Muscle layer of colon (tissue), 2 donors: ENCODE measurements around the gene ELOVL4.

ENCODE experiments used
- H3K27ac ChIP-seq: one replicate; pipeline ENCODE4 v1.7.0; 2013; ENCODE audit warnings: low read depth, mild to moderate bottlenecking, low read length, moderate library complexity
- H3K27me3 ChIP-seq, 2 donors: one replicate each; pipeline ENCODE4 v1.7.0; 2013; ENCODE audit warnings: low read length in 2 of 2, mild to moderate bottlenecking in 2 of 2; ENCODE audit not compliant: insufficient read depth in 2 of 2, control insufficient read depth in 1 of 2
- H3K36me3 ChIP-seq: one replicate; pipeline ENCODE4 v1.7.0; 2013; ENCODE audit warnings: mild to moderate bottlenecking, low read length; ENCODE audit not compliant: insufficient read depth
- H3K4me1 ChIP-seq: one replicate; pipeline ENCODE4 v1.7.0; 2013; ENCODE audit warnings: mild to moderate bottlenecking, low read length; ENCODE audit not compliant: insufficient read depth
- H3K4me3 ChIP-seq, 2 donors: one replicate each; pipeline ENCODE4 v1.7.0; 2013; ENCODE audit warnings: low read length in 2 of 2, low read depth in 1 of 2, mild to moderate bottlenecking in 1 of 2, moderate library complexity in 1 of 2
- H3K9ac ChIP-seq: one replicate; pipeline ENCODE4 v1.7.0; 2013; ENCODE audit warnings: low read length
- H3K9me3 ChIP-seq: one replicate; pipeline ENCODE4 v1.7.0; 2013; ENCODE audit warnings: mild to moderate bottlenecking, low read length
- donor health status: abdominal sarcoma.
- donor health status: Adenocarcinoma of cecum.

Gene ELOVL4

GRCh38 chr6:79909517-79909916 is 37.8 kb downstream of the ELOVL4 start:
- H3K4me3 ChIP-seq = no peak overlapping the region
- no peaks in the 10 kb centered on the region for H3K4me1 ChIP-seq
- H3K9ac ChIP-seq = no peak overlapping the region

GRCh38 chr6:79902046-79902445 is 45.3 kb downstream of the ELOVL4 start:
- Histone ChIP-seq H3K9ac (no peak overlapping the region), H3K9me3 (no peaks in the 10 kb centered on the region), H3K27me3 (no peaks in the 10 kb centered on the region), H3K36me3 (no peaks in the 10 kb centered on the region), H3K27ac (no peak overlapping the region), H3K4me3 (no peak overlapping the region), H3K4me1 (no peaks in the 10 kb centered on the region)

More at GRCh38 chr6:79909517-79909916, 37.8 kb downstream of the ELOVL4 start:
- H3K27ac ChIP-seq = no peak overlapping the region
- no peaks in the 10 kb centered on the region for H3K36me3 ChIP-seq
- H3K9me3 ChIP-seq = no peaks in the 10 kb centered on the region
- H3K27me3 ChIP-seq = no peaks in the 10 kb centered on the region

GRCh38 chr6:79898076-79898475 is 49.3 kb downstream of the ELOVL4 start:
- H3K9me3 ChIP-seq = no peaks in the 10 kb centered on the region
- no peaks in the 10 kb centered on the region for H3K36me3 ChIP-seq
- H3K27ac ChIP-seq = no peak overlapping the region
- H3K4me3 ChIP-seq = no peak overlapping the region
- no peaks in the 10 kb centered on the region for H3K4me1 ChIP-seq
- no peaks in the 10 kb centered on the region for H3K27me3 ChIP-seq
- no peak overlapping the region for H3K9ac ChIP-seq

DNA sequence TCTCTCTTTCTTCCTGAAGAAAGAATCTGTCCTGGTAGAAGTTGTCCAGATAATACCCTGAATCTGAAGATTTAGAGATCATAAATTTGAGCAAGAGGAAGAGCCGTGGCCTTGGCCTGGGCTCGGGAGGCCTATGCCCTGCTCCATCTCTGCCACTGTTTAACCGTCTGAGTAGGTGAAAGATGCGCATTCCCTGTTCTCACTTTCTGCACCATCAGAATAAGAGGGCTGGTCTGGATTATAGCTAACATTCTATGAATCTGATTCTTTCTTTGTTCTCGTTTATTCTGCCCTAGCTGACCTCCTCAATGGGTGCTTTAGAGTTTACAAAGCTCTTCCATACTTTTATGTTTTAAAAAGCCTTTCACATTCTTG is 51.3 kb downstream of the ELOVL4 start:
- Histone ChIP-seq H3K9ac (no peak overlapping the region), H3K9me3 (no peaks in the 10 kb centered on the region), H3K4me1 (no peaks in the 10 kb centered on the region), H3K27me3 (no peaks in the 10 kb centered on the region), H3K27ac (no peak overlapping the region), H3K4me3 (no peak overlapping the region), H3K36me3 (no peaks in the 10 kb centered on the region)

DNA sequence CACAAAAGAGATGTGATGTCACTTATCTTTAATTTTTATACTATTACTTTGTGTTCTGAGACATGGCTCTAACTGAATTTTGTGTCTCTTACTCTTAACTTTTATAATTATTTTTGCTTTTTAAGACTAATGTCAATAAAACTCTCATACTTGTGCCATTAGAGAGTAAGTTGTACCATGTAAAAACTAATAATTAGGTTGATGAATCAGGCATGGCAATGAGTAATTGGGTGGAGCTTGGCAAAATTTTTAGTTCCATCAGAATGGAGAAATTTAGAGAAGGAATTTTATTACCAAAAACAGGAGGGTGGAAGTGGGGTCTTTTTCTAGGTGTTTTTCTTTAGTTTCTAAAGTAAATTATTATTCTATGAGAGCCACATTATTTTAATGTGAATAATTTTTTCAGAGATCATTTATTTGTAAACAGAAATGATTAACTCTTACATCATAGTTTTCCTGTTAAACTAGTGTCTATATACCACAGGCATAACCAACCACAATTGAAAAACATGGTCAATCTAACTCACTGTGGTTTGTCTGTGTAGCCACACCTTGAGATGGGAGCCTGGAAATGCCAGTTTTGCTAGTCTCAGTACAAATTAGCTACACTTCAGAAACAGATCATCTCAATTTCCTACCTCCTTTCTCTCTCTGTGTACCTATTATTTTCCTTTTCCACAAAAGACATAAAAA is 51.8 kb downstream of the ELOVL4 start:
- no peak overlapping the region for H3K4me3 ChIP-seq
- no peaks in the 10 kb centered on the region for H3K36me3 ChIP-seq
- H3K9ac ChIP-seq = no peak overlapping the region
- H3K4me1 ChIP-seq = no peaks in the 10 kb centered on the region
- H3K27me3 ChIP-seq = no peaks in the 10 kb centered on the region
- no peaks in the 10 kb centered on the region for H3K9me3 ChIP-seq
- H3K27ac ChIP-seq = no peak overlapping the region

- Histone ChIP-seq H3K4me1 (no peaks in the 10 kb centered on the region), H3K9me3 (no peaks in the 10 kb centered on the region), H3K36me3 (no peaks in the 10 kb centered on the region), H3K4me3 (no peak overlapping the region), H3K27ac (no peak overlapping the region), H3K9ac (no peak overlapping the region), H3K27me3 (no peaks in the 10 kb centered on the region)
Observed at GRCh38 chr6:79894939-79895338, 52.4 kb downstream of the ELOVL4 start.

- H3K27ac ChIP-seq = no peak overlapping the region
- no peaks in the 10 kb centered on the region for H3K36me3 ChIP-seq
- no peaks in the 10 kb centered on the region for H3K9me3 ChIP-seq
- H3K9ac ChIP-seq = no peak overlapping the region
- H3K4me1 ChIP-seq = no peaks in the 10 kb centered on the region
- H3K4me3 ChIP-seq = no peak overlapping the region
- H3K27me3 ChIP-seq = no peaks in the 10 kb centered on the region
Observed at GRCh38 chr6:79888587-79888986, 58.8 kb downstream of the ELOVL4 start.

DNA sequence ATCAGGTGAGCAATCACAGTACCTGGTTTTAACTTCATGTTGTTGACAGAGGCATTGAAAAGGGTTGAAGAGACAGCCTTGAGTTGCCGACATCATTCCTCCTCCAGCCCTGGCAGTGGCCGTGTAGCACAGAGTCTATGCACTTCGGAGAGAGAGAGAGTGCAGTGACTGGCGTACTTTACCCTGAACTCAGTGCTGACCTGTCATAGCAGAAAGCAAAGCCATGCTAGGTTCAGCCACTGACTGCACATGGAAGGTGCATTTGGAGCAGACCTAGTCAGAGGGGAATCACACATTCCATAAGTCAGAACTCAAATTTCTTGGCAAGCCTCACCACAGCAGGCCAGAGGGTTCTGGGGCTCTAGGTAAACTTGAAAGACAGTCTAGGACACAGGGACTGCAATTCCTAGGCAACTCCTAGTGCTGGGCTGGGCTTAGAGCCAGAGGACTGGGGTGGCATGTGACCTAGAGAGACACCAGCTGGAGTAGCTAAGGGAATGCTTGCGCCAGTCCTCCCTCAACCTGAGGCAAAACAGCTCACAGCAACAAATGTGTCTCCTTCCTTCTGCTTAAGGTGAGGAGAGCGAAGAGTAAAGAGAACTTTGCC is 69.1 kb downstream of the ELOVL4 start:
- H3K36me3 ChIP-seq = no peaks in the 10 kb centered on the region
- H3K27me3 ChIP-seq = no peaks in the 10 kb centered on the region
- no peak overlapping the region for H3K27ac ChIP-seq
- H3K4me1 ChIP-seq = no peaks in the 10 kb centered on the region
- H3K9me3 ChIP-seq = no peaks in the 10 kb centered on the region
- H3K4me3 ChIP-seq = no peak overlapping the region
- no peak overlapping the region for H3K9ac ChIP-seq

DNA sequence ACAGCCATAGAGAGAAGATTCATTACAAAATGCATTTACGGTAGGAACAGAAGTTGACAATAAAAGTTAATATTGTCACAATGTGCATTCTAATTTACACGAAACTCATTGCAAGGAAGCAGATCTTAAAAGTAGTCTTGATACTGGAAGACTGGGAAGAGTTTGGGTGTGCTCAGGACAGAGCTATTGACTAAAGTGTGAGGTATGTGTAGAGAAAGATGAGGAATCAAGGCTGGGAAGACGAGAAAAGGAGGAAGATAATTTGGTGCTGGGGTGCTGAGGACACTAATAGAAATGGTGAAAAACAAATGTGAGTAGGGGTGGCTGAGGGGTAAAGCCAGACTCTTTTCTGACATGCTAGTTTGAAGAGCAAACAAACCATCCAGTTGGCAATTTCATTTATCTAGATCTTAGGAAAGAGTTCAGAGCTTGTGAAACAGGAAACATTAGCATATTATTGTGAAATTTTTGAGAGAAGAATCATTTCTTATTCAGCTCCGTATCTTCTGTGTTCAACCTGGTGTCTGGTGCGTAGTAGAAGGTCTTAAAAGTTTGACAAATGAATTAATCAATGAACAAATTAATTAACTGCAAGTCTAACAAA is 72.7 kb downstream of the ELOVL4 start:
- H3K27me3 ChIP-seq = no peaks in the 10 kb centered on the region
- H3K4me1 ChIP-seq = no peaks in the 10 kb centered on the region
- H3K9me3 ChIP-seq = no peaks in the 10 kb centered on the region
- no peak overlapping the region for H3K27ac ChIP-seq
- H3K4me3 ChIP-seq = no peak overlapping the region
- H3K9ac ChIP-seq = no peak overlapping the region
- no peaks in the 10 kb centered on the region for H3K36me3 ChIP-seq

DNA sequence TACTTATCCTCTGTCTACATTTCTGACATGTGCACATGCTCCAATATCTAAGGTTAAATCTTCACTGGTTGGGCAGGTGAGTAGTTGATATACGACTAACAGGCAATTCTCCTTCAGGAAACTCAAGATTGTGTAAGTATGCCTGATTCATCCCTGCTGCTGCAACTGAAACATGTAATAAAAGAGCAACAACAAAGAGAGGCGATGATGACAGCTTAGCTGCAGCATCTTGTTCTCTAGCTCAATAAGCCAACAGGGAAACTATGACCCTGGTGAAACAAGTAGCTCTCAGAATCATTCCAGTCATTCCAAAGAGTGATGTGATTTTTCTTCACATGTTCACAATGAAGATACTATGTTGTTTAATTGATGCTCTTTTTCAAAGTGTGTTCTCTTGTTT is 74.4 kb downstream of the ELOVL4 start:
- Histone ChIP-seq H3K9me3 (no peaks in the 10 kb centered on the region), H3K4me3 (no peak overlapping the region), H3K27ac (no peak overlapping the region), H3K36me3 (no peaks in the 10 kb centered on the region), H3K27me3 (no peaks in the 10 kb centered on the region), H3K9ac (no peak overlapping the region), H3K4me1 (peaks cover 4% of the 10 kb centered on the region)

DNA sequence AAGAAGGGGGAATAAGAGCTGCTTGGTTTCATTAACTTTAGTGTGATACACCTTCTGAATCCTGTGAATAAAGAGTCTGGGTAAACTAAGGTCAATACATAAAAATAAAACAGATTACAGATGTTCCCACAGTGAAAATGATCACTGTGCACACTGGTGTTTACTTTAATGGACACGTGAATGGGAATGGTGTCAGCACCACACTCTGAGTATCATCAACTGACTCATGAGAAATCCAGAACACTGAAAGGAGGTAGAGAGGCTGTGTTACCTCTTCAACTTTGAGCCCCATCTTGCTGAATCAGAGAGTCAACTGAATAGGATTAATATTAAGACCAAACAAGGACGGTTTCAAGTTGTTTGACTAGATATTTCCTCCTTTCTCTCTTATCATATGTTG is 75.0 kb downstream of the ELOVL4 start:
- H3K9ac ChIP-seq = no peak overlapping the region
- H3K36me3 ChIP-seq = no peaks in the 10 kb centered on the region
- H3K4me3 ChIP-seq = no peak overlapping the region
- H3K27me3 ChIP-seq = no peaks in the 10 kb centered on the region
- no peaks in the 10 kb centered on the region for H3K9me3 ChIP-seq
- H3K27ac ChIP-seq = no peak overlapping the region
- peaks cover 7% of the 10 kb centered on the region for H3K4me1 ChIP-seq
